Mucosa of stomach (tissue), 1 donor: ENCODE data around the gene KIF4B.
"Not testable (repeated sequence)": the region's sequence is repeated elsewhere in the genome, so short reads cannot be mapped to it uniquely, and the experiment has no call there.

Experiments
- H3K27me3 ChIP-seq: one replicate; pipeline ENCODE4 v1.7.0; 2013; ENCODE audit warnings: mild to moderate bottlenecking, low read length; ENCODE audit not compliant: control insufficient read depth, insufficient read depth
- H3K36me3 ChIP-seq: one replicate; pipeline ENCODE4 v1.7.0; 2013; ENCODE audit warnings: low read length; ENCODE audit not compliant: control insufficient read depth, insufficient read depth
- H3K4me1 ChIP-seq: one replicate; pipeline ENCODE4 v1.7.0; 2013; ENCODE audit warnings: mild to moderate bottlenecking, low read length; ENCODE audit not compliant: control insufficient read depth, insufficient read depth
- H3K4me3 ChIP-seq: one replicate; pipeline ENCODE4 v1.7.0; 2013; ENCODE audit warnings: low read length
- H3K9ac ChIP-seq: one replicate; pipeline ENCODE4 v1.7.0; 2013; ENCODE audit warnings: mild to moderate bottlenecking, low read length, moderate library complexity
- H3K9me3 ChIP-seq: one replicate; pipeline ENCODE4 v1.7.0; 2013; ENCODE audit warnings: mild to moderate bottlenecking, low read length, moderate library complexity; ENCODE audit not compliant: control insufficient read depth
- donor health status: Pancreatic carcinoma.

The KIF4B gene

DNA sequence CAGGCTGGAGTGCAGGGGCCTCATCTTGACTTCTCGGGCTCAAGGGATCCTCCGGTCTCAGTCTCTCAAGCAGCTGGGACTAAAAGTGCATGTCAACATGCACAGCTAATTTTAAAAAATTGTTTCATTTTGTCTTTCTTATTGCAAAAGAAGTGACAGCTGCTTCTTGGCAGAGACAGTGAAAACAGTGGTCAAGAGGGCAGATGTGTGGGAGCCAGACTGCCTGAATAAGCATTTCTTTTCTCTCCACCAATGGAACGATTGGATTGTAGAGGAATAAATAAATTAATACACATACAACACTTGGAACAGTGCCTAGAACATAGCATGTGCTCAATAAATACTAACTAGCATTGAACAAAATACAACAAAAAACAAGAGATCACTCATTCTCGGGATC lies 27.4 kb upstream of the KIF4B start:
- Histone ChIP-seq H3K9ac (no peak overlapping the region), H3K27me3 (no peaks in the 10 kb centered on the region), H3K36me3 (no peaks in the 10 kb centered on the region), H3K4me1 (no peaks in the 10 kb centered on the region), H3K9me3 (no peaks in the 10 kb centered on the region), H3K4me3 (no peak overlapping the region)

DNA sequence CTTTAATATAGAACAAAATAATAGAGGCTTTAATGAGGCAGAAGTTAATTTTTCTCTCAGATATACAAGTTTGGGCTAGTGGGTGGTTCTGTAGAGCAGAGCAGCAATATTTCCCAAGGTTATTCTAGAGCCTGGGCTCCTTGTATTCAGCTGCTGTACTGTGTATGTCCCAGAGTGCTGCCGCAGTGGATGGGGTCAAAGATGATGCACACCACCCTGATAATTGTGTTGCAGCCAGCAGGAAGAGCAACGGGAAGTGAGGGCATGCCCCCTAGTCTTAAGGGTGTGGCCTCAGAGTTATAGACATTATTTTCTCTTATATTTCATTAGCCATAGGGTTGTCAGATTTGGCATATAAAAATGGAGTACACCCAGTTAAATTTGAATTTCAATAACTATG lies 23.9 kb upstream of the KIF4B start:
- no peak overlapping the region for H3K4me3 ChIP-seq
- H3K9me3 ChIP-seq: no peaks in the 10 kb centered on the region
- H3K36me3 ChIP-seq: no peaks in the 10 kb centered on the region
- no peak overlapping the region for H3K9ac ChIP-seq
- H3K27me3 ChIP-seq: no peaks in the 10 kb centered on the region
- H3K4me1 ChIP-seq: no peaks in the 10 kb centered on the region

DNA sequence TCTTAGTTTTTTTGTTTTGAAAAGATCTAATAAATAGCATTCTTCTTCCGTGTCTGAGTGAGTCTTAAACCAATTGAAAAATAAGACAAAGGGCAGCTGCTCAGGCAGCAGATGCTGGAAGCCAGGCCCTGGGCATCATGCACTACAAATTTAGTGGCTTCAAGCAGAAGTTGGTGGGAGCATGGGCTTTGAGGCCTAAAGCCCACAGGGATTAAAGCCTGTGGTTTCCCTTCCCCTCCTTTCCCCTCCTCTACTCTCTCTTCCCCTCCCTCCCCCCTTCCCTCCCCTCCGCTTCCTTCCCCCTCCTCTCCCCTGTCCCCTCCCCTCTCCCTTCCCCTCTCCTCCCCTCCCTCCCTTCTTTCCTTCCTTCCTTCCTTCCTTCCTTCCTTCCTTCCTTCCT lies 20.1 kb upstream of the KIF4B start:
- Histone ChIP-seq H3K4me3 (no peak overlapping the region), H3K4me1 (no peaks in the 10 kb centered on the region), H3K9ac (no peak overlapping the region), H3K9me3 (no peaks in the 10 kb centered on the region), H3K27me3 (no peaks in the 10 kb centered on the region), H3K36me3 (no peaks in the 10 kb centered on the region)

DNA sequence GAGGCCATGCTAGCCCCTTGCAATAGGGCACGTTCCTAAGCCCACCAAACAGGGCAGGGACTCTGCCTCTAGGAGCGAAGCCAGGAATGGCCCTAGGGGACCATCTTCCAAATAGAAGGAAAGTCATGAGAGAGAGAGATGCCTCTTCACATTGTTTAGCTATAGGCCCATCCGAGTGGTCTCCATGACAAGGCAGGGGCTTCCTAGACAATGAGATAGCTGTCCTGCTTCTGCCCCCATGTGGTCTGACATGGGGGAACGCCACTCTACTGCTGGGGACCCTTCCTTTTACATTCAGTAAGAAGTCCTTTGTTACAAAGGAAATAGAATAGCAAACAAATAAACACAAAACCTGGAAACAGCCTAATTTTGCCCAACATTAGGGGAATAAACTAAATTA lies 17.9 kb upstream of the KIF4B start:
- H3K4me1 ChIP-seq: no peaks in the 10 kb centered on the region
- no peak overlapping the region for H3K9ac ChIP-seq
- no peaks in the 10 kb centered on the region for H3K27me3 ChIP-seq
- H3K36me3 ChIP-seq: no peaks in the 10 kb centered on the region
- no peaks in the 10 kb centered on the region for H3K9me3 ChIP-seq
- H3K4me3 ChIP-seq: no peak overlapping the region

DNA sequence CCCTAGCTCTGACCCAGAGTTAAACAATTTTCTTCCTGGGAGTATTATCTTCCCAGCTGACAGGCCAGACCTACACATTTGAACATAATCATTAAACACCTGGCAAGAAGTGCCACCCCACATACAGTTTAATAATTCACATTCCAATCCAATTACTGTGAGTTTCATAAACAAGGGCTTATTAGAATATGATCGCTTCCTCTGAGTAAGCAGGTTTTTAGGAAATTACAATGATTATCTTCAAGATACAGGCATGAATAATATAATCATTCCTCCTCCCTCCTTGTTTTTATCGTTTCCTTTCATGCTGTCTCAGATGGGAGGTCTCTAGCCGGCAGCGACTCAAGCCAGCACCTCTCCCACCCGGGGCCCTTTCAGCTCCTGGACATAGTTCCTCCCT lies 15.8 kb upstream of the KIF4B start:
- Histone ChIP-seq H3K9ac (no peak overlapping the region), H3K36me3 (no peaks in the 10 kb centered on the region), H3K4me1 (no peaks in the 10 kb centered on the region), H3K4me3 (no peak overlapping the region), H3K9me3 (no peaks in the 10 kb centered on the region), H3K27me3 (no peaks in the 10 kb centered on the region)

DNA sequence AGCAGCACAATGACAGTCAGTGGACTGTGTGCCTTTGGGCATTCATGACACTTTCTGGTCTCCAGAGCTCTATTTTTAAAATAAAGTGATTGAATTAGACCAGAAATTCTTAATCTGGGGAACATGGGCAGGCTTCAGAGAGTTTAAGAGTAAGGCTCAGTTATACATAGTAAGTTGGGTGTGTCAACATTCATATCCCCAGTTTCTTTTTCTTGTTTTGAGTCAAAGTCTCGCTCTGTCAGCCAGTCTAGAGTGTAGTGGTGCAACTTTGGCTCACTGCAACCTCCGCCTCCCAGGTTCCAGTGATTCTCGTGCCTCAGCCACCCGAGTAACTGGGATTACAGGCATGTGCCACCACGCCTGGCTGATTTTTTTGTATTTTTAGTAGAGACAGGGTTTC lies 13.7 kb upstream of the KIF4B start:
- Histone ChIP-seq H3K4me3 (no peak overlapping the region), H3K9me3 (no peaks in the 10 kb centered on the region), H3K36me3 (no peaks in the 10 kb centered on the region), H3K27me3 (no peaks in the 10 kb centered on the region), H3K4me1 (no peaks in the 10 kb centered on the region), H3K9ac (no peak overlapping the region)

DNA sequence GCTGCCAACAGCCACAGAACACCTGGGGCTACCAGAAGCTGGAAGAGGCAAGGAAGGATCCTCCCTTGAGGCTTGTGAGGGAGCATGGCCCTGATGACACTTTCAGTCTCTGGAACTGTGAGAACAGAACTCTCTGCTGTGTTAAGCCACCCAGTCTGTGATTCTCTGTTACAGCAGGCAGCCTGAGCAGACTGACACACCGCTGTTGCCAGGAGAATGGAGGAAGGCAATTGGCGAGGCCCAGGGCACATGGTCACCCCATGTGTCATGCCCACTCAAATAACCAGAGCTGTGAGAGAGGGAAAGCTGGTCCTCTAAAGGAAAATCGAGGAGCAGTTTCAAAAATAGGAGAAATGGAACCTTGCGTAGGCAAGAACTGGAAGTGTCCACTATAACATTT lies 12.0 kb upstream of the KIF4B start:
- H3K4me1 ChIP-seq: no peaks in the 10 kb centered on the region
- no peak overlapping the region for H3K4me3 ChIP-seq

DNA sequence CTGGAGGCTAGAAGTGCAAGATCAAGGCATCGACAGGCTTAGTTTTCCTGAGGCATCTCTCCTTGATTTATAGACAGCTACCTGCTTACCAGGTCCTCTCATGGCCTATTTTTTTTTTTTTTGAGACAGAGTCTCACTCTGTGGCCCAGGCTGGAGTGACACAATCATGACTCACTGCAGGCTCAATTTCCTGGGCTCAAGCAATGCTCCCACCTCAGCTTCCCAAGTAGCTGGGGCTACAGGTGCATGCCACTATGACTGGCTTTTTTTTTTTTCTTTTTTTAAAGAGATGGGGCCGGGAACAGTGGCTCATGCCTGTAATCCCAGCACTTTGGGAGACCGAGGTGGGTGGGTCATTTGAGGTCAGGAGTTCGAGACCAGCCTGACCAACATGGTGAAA lies 10.8 kb upstream of the KIF4B start:
- not testable (repeated sequence) for H3K4me3 ChIP-seq, H3K27me3 ChIP-seq, H3K9me3 ChIP-seq, H3K36me3 ChIP-seq, H3K4me1 ChIP-seq, H3K9ac ChIP-seq

More for the DNA sequence above, 12.0 kb upstream of the KIF4B start:
- Histone ChIP-seq H3K9ac (no peak overlapping the region), H3K36me3 (no peaks in the 10 kb centered on the region), H3K9me3 (no peaks in the 10 kb centered on the region), H3K27me3 (no peaks in the 10 kb centered on the region)

DNA sequence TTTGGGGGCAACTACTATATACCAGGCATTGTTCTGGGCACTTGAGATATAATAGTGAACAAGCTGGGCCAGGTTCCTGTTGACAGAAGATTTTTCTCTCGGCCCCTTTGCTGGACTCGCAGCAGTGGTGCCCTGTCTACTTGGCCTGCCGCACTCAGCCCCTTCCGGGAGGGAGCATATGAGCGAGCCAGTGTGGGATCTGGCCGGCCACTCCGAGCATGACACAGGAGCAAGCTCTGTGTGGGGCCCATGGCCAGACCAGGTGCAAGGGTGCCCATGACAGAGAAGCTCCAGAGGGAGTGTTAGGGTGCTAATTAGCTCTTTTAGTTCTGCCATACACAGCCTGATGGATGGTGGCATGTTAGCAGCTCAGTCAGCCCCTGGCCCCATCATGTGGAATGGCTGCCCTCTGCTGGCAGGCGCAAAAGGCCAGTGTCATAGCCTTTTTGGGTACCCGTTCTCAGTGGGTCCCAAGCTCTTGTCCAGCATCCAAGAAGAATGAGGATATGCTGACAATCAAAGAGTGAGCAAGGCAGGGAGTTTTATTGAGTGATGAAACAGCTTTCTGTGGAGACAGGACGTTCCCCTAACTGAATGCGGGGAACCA lies 9.3 kb upstream of the KIF4B start:
- Histone ChIP-seq H3K9me3 (no peaks in the 10 kb centered on the region), H3K36me3 (no peaks in the 10 kb centered on the region), H3K4me3 (no peak overlapping the region), H3K4me1 (no peaks in the 10 kb centered on the region), H3K9ac (no peak overlapping the region), H3K27me3 (no peaks in the 10 kb centered on the region)

DNA sequence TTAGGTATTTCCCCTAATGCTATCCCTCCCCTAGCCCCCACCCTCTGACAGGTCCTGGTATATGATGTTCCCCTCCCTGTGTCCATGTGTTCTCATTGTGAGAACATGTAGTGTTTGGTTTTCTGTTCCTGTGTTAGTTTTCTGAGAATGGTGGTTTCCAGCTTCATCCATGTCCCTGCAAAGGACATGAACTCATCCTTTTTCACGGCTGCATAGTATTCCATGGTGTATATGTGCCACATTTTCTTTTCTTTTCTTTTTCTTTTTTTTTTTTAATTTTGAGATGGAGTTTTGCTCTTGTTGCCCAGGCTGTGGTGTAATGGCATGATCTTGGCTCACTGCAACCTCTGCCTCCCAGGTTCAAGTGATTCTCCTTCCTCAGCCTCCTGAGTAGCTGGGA lies 7.3 kb upstream of the KIF4B start:
- H3K27me3 ChIP-seq, H3K9me3 ChIP-seq, H3K36me3 ChIP-seq, H3K9ac ChIP-seq, H3K4me1 ChIP-seq, H3K4me3 ChIP-seq: not testable (repeated sequence)

DNA sequence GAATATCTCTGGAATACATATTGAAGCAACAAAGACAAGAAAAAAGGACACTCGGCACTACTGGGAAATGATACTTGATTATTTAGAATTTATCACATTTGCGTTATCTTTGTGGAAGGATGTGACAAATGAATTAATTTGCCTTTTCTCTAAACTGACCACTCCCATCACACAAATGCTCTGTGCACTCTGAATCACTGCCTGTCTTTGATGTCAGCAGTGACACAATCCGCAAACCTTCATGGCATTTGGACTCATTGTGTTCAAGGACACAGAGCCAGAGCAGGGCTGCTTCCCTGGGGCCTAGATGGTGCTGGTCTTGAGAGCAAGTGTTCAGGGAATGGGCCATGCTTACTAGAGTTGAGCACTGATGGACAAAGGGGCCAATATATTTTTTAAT lies 4.9 kb upstream of the KIF4B start:
- Histone ChIP-seq H3K4me3 (no peak overlapping the region), H3K27me3 (no peaks in the 10 kb centered on the region), H3K9me3 (no peaks in the 10 kb centered on the region), H3K36me3 (no peaks in the 10 kb centered on the region), H3K9ac (no peak overlapping the region), H3K4me1 (no peaks in the 10 kb centered on the region)

DNA sequence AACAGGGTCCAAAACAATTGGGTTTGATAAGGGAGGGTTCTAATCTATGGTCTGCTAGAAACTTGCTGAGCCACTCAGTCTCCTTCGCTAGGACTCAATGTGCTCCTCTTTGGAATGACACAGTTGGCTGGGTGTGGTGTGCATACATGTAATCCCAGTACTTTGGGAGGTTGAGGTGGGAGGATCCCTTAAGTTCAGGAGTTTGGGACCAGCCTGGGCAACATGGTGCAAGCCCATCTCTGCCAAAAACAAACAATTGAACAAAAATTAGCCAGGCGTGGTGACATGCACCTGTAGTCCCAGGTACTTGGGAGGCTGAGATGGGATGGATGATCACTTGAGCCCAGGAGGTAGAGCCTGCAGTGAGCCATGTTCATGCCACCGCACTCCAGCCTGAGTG lies 2.7 kb upstream of the KIF4B start:
- H3K27me3 ChIP-seq: no peaks in the 10 kb centered on the region
- no peaks in the 10 kb centered on the region for H3K36me3 ChIP-seq

DNA sequence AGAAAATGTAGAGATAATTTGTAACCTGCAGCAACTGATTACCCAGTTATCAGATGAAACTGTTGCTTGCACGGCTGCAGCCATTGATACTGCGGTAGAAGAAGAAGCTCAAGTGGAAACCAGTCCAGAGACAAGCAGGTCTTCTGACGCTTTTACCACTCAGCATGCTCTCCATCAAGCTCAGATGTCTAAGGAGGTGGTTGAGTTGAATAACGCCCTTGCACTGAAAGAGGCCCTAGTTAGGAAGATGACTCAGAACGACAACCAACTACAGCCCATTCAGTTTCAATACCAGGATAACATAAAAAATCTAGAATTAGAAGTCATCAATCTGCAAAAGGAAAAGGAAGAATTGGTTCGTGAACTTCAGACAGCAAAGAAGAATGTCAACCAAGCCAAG lies 1.7 kb downstream of the KIF4B start:
- no peaks in the 10 kb centered on the region for H3K27me3 ChIP-seq
- H3K4me1 ChIP-seq: no peaks in the 10 kb centered on the region
- H3K9me3 ChIP-seq: no peaks in the 10 kb centered on the region
- no peak overlapping the region for H3K9ac ChIP-seq
- H3K4me3 ChIP-seq: no peak overlapping the region
- no peaks in the 10 kb centered on the region for H3K36me3 ChIP-seq

More for the DNA sequence above, 2.7 kb upstream of the KIF4B start:
- H3K4me1 ChIP-seq: no peaks in the 10 kb centered on the region
- H3K9ac ChIP-seq: no peak overlapping the region
- no peak overlapping the region for H3K4me3 ChIP-seq
- no peaks in the 10 kb centered on the region for H3K9me3 ChIP-seq
